Esophagus muscularis mucosa (tissue), 3 donors: ENCODE results near the gene EHD1.

ENCODE experiments used
- POLR2A ChIP-seq: fragments of 450-650 bp; IDR thresholded peaks from one replicate; pipeline ENCODE4 v1.6.1; 2017; ENCODE audit warnings: antibody characterized with exemption, moderate library complexity, mild to moderate bottlenecking, low read depth
- TF ChIP-seq, protein P1 (sequence below), 3 experiments: fragments of 200-600 bp in 2 of 3; fragments of 450-650 bp in 1 of 3; sonication (generic) in 2 of 3; IDR thresholded peaks; one replicate each; pipeline ENCODE4 v1.5.1; 2017 to 2019; ENCODE audit warnings: antibody characterized with exemption in 3 of 3, mild to moderate bottlenecking in 2 of 3, moderate library complexity in 1 of 3

DNA sequence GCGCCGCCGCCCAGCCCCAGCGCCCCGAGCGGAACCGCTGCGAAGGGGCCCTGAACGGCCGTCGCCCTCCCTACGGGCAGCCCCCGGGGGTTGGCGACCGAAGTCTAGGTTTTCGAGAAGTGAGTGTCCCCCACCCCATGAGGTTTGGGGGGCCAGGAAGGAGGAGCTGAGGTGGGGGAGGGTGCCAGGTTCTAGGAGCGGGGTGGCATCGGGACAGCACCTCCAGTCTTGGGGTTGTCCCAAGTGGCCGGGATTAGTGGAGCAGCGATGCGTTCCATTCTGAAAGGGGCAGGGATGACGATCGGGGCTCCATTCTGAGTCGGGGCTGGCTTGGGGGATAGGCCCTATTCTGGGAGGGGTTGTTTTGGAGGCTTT is 46.5 kb upstream of the EHD1 start:
- TF ChIP-seq, protein P1, sequence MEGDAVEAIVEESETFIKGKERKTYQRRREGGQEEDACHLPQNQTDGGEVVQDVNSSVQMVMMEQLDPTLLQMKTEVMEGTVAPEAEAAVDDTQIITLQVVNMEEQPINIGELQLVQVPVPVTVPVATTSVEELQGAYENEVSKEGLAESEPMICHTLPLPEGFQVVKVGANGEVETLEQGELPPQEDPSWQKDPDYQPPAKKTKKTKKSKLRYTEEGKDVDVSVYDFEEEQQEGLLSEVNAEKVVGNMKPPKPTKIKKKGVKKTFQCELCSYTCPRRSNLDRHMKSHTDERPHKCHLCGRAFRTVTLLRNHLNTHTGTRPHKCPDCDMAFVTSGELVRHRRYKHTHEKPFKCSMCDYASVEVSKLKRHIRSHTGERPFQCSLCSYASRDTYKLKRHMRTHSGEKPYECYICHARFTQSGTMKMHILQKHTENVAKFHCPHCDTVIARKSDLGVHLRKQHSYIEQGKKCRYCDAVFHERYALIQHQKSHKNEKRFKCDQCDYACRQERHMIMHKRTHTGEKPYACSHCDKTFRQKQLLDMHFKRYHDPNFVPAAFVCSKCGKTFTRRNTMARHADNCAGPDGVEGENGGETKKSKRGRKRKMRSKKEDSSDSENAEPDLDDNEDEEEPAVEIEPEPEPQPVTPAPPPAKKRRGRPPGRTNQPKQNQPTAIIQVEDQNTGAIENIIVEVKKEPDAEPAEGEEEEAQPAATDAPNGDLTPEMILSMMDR (IDR thresholded peaks at IDR 0.05) = no peak
- TF ChIP-seq POLR2A = no peak
